Kidney glomerular epithelial cell (primary cell): ENCODE results near the gene PPARA.

ENCODE experiments used
- DNase-seq: peaks from one replicate; lab custom pipeline; 2025; lab: John Stamatoyannopoulos, UW

Gene PPARA

DNA sequence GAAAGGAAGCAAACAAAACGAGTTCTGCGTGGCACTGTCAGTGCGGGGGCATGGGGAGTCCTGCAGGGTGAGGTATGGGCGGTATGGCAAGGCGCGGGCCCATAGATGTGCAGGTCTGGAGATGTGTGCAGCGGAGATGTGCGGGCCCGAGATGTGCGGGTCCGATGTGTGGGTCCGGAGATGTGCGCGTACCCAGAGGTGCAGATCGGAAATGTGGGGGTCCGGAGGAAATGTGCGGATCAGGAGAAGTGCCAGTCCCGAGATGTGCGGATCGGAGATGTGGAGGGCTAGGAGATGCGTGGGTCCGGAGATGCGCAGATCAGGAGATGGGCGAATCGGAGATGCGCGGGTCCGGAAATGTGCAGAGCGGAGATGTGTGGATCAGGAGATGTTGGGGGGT, 63.8 kb downstream of the PPARA start:
- DNase-seq = no peak

DNA sequence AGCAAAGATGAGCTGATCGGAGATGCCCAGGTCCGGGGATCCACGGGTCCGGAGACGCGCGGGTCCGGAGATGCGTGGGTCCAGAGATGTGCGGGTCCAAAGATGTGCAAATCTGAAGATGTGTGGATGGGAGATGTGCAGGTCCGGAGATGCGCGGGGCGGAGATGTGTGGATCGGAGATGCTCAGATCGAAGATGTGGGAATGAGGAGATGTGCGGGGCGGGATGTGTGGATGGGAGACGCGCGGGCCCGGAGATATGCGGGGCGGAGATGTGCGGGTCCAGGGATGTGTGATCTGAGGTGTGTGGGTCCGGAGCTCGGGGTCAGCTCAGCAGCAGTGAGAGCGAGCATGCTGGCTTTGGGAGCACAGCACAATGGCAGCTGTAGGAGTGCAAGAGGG, 64.3 kb downstream of the PPARA start:
- DNase-seq = no peak

DNA sequence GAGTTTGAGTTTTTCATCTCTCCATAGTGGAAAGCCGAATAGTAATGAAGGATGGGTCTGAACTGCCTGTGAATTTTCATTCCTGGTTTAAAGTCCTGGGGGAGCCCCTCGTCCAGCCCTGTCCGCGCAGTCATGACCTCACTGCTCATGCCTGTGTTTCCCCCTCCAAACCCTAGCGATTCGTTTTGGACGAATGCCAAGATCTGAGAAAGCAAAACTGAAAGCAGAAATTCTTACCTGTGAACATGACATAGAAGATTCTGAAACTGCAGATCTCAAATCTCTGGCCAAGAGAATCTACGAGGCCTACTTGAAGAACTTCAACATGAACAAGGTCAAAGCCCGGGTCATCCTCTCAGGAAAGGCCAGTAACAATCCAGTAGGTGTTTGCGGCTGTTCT, 69.3 kb downstream of the PPARA start:
- DNase-seq = no peak

DNA sequence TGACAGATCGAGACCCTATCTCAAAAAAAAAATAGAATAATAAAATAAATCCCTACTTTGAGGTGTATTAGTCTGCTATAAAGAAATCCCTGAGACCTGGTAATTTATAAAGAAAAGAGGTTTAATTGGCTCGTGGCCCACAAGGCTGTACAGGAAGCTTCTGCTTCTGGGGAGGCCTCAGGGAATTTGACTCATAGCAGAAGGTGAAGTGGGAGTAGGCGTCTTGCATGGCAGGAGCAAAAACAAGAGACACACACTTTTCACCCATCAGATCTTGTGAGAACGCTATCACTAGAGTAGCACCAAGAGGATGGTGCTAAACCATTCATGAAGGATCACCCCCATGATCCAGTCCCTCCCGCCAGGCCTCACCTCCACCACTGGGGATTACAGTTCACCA, 70.6 kb downstream of the PPARA start:
- DNase-seq = no peak

DNA sequence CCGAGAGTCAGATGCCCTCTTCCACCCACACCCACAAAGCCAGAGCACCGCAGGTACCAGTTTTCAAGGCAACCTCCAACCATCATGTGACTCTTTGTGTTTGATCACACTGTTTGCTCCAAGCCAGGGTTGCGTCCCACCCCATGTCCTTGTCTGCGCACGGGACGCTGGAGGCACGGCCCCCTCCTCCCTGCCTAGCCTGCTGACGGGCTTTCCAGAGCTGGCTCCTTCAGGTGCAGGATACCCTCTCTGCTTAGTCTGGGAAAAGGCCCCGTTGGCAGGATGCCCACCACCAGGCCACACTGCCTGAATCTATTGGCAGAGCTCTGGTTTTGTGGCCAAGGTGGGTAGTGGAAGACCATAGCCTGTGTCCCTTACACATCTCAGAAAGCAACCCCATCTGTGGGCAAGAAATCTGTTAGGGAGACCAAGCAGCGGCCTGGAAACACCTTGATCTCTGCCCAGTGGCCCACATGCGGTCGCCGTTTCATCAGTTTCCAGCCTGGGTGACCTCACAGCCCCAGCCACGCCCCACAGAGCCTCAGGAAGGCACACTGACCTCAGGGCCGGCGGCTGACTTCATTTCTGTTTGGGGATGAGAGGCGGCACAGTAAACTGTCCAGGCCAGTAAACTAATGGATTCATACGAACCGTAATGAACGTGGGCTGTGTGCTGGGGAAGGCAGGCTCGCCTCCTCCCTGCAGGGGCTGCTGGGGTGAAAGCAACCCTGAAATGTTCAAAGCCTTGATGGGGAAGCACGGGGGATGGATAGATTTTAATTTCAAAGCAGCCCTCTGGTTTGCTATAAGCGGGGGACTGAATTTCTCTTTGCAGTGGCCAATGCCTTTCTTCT, 73.9 kb downstream of the PPARA start:
- DNase-seq = no peak

DNA sequence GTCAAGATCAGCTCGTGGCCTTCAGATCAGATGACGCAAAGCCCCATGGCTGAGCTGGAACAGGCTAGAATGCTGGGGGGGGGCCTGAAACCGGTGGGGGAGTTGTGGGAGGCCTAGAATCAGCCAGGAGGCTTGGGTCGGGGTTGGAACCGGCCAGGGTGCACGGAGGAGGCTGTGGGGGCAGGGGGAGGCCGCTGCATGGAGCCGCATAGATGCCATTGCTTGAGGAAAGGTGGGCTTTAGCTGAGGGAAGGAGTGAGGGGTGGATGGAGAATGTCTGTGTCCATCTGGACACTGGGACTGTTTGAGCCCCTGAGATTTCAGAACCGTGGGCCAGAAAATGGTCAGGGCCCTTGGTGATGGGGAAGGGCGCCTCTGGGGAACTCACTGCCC, 74.6 kb downstream of the PPARA start:
- DNase-seq = no peak

DNA sequence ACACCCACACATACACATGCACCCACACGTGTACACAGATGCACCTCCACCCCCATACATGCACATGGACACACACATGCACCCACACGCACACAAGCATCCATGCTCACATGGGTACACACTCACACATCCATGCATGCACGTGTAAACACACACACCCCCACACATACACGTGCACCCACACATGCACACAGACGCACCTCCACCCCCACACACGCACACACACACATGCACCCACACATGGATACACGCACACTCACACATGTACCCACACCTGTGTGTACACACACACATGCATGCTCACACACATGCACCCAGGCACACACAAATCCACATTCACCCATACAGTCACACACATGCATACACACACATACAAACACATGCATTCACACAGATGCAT, 75.3 kb downstream of the PPARA start:
- DNase-seq = no peak

DNA sequence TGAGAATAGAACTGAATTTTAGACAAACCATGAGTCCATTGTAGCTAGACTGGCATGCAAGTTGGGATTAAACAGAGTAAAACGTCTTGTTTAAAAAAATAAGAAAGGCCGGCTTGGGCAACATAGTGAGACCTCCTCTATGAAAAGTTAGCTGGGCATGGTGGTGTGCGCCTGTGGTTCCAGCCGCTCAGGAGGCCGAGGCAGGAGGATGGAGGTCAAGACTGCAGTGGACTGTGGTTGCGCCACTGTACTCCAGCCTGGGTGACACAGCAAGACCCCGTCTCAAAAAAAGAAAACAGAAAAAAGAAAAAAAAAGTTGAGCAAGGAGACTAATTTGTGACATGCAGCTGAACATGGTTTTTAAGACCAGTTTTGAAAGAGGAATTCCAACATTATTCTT, 76.3 kb downstream of the PPARA start:
- DNase-seq = no peak

DNA sequence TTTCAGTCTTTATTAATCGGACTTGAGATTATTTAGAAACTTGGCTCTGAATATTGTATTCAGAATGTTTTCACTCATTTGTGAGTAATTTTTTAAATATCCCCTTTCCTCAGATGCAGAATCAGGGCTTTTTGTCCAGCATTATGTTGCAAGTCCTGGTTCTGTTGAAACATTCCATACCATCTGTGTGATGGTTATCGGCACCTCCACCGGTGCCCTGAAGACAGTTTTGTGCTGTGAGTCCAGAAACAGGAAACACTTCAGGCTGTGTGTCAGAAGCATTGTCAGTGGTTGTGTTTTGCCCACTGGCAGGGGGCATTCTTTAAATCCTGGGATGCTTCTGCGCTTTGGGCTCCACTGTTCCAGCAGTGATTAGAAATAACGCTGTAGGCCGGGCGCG, 79.4 kb downstream of the PPARA start:
- DNase-seq = no peak

DNA sequence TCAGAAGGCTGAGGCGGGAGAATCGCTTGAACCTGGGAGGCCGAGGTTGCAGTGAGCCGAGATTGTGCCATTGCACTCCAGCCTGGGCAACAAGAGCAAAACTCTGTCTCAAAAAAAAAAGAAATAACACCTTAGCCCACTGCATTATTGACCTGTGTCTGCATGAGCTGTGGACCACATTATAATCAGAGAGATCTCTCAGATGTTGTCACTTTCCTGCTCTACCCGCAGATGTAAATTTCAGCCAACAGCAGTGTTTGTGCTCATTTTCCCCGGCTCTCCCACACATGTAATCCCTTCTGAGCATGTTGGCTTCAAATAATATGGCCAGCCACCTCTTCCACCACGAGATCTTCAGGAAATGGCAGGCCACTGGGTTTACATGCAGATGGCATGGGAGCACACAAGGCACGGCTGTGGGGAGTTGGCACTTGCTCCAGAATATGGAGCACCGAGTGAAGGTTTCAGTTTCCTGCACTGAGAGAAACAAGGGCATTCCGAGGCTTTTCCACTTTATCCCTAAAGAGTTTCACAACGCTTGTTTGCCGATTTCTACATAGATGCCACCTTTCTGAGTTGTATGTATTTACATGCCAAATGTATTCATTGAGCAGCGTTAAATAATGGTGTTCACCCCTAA, 80.1 kb downstream of the PPARA start:
- no peak for DNase-seq

DNA sequence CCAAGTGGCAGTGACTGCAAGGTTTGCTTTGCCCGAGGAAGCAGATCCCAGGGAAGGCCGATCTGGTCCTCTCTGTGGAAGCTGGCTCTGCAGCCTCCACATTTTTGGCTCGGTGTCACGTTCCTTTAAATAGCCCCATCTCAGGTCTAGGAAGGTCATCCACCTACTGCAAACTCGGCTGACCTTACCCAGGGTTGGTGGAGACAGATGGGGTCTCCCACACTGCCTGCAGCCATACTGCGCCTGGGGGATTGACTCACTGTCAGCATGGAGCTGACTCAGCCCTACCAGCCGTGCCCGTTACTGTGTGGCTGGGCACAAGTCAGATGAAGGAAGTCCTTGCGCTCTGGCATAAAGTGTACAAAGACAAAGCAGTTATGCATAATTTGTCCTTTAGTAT, 82.9 kb downstream of the PPARA start:
- DNase-seq = peak; percentile 19

DNA sequence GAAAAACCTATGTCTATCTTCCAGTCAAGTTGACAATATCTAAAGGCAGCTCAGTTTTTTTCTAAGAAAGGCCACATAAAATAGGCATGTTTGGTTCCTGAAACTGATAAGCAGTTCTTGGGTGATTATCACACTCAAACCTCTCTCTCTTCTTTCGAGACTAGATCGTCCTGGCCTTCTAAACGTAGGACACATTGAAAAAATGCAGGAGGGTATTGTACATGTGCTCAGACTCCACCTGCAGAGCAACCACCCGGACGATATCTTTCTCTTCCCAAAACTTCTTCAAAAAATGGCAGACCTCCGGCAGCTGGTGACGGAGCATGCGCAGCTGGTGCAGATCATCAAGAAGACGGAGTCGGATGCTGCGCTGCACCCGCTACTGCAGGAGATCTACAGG, 84.6 kb downstream of the PPARA start:
- DNase-seq = no peak

DNA sequence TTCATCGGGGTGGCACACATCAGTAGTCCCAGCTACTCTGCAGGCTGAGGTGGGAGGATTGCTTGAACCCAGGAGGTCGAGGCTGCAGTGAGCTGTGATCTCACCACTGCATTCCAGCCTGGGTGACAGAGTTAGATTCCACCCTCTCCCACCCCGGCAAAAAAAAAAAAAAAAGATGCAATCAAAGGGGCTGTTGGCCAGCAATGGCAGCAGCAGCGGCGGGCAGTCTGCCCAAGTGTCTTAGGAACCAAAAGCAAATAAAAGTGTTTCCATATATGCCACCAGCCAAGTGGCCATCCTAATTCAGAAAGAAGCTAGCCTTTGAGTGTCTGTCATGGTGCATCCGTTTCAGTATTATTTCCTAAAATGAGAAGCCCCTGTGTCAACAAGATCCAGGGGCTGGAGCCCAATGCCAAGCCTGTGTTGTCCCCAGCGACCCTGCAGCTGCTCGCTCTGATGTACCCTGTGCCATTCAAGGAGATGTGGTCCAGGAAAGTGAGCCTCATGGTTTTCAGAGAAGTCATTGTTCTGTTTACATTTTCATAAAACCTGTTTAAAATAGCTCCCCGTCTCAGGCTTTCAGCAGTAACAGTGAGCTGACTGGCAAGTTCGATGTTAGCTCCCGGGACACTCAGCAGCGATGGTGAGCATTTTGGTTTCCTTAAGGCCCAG, 87.3 kb downstream of the PPARA start:
- DNase-seq = no peak

DNA sequence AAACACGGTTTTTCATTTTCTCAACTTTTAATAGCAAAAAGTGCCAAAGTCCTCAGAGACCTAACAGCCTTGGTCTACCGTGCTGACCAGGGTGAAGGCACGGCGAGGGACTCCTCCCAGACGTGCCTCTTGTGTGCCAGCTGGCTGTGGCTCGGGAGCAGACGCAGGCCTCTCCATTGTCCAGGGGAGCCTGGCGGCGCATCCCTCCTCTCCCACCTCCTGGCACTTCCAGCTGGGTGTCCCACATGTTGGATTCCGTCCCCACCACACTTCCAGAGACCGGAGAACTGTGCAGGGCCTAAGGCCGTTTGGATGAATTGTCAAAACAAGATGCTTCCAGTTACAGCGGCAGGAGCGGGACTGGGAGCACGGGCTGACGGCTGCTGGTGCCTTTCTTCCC, 88.2 kb downstream of the PPARA start:
- no peak for DNase-seq

DNA sequence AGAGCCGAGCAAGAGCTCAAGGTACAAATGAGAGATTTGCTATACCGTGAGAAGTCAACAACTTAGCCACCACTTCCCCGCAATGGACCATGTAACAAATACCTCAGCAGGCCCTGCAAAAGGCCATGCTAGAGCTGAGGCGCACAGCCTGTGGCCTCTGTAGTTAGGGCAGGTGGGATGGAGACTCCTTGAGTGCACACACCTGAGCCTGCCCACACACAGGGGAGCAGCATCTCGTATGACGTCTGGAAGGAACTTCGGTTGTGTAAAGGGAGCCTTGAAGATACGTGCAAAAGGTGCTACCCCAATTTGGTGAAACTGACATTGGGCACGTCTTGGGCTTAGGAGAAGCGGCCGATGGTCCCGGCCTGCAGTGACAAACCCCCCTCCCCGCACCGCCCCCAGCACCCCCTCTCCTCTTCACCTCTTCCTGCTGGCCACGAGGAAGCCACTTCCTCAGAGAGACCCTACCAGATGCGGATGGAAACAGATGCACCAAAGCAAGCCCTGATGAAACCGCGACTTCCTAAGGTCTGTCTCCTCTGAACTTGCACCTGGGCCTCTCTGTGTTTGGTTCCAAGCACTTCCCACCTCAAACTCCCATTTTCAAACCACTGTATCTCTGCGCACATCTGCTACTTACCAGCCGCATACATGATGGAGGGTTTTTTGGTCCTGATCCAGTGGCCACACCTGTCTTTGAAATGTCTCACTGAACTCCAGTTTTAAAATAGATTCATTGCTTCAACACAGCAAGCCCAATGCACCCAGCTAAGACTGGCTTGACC, 89.1 kb downstream of the PPARA start:
- no peak for DNase-seq

DNA sequence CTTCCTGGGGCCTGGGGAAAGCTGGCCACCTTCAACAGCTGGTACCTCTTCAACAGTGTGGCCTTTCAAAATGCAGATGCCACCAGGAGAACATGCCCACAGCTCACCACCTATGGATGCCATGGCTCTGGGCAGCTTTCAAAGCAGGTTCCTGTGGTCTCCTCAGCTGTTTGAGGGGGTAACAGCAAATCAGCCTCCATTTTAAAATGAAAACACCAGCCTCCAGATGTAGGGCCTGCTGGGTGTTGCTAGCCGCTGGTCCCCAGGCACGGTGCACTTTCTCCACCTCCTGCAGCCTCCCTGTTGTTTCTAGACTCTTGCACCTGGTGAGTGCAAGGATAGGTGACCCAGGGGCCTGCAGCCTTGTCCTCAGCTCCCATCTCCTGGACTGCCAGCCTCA, 89.7 kb downstream of the PPARA start:
- DNase-seq = no peak

DNA sequence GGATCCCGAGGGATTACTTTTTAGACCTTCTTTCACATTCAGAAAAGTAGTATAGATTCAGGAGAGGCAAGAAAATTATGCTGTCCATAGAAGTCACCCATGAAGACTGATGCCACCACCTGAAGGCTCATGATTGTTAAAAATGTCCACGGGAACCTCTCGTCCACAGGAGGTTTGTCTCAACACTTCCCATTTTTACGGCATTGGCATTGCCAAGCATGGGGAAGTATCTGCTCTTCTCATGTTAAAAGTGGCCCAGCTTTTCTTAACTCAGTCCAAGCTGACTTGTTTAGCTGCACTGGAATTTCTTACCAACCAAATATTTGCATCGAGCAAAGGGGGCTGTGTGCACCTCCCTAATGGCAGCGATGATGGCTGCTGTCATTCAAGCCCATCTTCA, 90.2 kb downstream of the PPARA start:
- DNase-seq = no peak

DNA sequence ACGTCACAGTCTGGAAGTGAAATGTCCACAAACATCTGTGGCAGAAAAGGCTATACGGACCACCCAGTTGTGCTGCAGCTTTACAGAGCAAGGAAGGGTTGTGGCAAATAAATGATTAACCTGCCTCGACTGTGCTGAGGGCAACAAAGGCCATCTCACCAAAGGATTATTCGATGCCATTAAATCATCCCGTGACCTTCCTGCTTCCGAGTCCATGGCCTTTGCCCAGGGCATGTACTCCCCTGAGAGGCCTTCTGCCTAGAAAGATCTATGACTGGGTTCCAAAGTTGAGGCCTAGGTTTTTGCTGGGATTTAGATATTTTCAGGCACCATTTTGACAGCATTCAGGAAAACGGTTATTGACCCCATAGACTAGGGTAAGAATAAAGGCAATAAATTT, 90.6 kb downstream of the PPARA start:
- no peak for DNase-seq

DNA sequence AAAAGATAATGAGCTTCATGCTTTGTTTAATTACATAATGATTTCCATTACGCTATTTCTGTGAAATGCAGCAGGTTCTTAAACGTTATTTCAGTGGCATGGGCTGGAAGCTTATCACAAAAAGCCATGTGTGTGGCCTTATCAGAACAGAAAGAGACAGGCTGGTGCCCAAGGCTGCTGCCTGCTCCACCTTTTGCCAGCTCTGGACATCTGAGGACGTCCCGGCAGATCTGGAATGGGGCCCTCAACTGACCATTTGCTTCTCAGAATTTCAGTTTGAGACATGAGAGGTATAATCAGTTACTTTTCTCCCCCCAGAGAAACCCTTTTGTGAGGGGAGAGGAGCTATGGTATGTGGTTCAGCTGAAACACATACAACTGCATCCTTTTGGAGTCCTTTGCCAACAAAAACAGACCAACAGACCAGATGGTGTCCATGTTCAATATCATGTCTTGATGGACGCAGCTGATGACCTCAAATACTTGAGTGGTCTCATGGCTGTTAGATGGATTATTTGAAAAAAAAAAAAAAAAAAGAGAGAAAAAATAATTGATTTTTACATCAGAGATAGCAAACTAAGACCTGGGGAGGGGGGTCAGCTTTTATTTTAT, 91.2 kb downstream of the PPARA start:
- DNase-seq = no peak

DNA sequence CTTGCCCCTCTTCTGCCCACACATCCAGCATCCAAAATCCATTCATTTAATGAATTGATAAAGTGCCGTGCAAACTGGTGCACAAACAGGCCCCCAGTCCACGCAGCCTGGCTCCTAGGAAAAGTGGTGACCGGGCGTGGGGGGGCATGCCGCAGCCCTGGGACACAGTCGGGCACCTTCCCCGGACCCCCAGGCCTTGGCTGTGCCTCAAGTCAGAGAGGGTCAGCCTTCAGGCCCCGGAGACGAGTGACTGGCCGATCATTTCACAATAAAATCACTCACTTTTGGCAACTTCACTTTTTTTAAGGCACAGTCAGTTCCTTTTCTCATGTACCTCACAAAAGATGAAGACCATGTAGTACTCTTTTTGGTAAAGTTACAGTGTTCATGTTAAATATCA, 91.8 kb downstream of the PPARA start:
- no peak for DNase-seq

DNA sequence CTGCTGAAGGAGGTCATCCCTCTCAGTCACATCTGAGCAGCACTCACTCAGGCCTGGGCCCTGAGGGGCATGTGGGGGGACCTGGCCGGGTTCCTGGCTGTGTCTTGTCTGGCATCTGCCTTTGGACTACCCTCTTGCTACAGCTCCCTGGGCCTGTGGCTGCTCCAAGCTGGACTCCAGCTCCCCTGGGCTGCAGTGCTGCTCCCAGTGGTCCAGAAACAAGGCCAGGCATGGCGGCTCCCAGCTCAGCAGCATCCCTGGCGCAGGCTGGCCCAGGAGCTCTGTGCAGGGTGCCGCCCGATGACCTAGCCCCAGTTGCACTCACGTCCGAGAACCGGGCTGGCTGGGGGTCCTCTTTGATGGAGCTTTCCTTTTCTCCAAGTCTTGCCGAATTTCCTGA, 94.4 kb downstream of the PPARA start:
- no peak for DNase-seq

DNA sequence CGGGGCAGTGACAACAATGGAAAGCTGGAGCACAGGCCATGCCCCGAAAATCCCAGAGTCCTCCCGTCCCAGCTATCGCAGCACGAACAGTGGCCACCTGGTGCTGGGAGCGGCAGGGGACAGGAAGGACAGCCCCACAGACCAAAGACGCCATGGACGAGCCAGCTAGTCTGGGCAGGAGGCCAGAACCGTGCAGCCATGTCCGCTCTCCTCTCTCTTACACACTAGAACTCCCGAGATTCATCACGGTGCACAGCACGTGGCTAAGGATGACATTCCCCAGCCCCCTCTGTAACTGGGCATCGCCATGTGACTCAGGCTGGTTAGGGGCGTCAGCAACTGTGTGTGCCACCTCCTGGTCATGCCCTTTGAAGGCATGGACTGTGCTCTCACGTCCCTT, 95.2 kb downstream of the PPARA start:
- DNase-seq = no peak
